KOPT-K1 (cell line): Measurements from ENCODE around the gene NUP214.
"Not testable (repeated sequence)": the region's sequence is repeated elsewhere in the genome, so short reads cannot be mapped to it uniquely, and the experiment has no call there.

Source experiments
- H3K27ac ChIP-seq: fragments of 200-600 bp; sonication (generic); 2 replicates; pipeline ENCODE4 v1.5.1; 2016; ENCODE audit warnings: antibody characterized with exemption, mild to moderate bottlenecking, low read depth, low read length; ENCODE audit not compliant: poor library complexity, severe bottlenecking
- H3K36me3 ChIP-seq: fragments of 200-600 bp; sonication (generic); 2 replicates; pipeline ENCODE4 v1.5.1; 2017; ENCODE audit warnings: antibody characterized with exemption, mild to moderate bottlenecking, low read length, moderate library complexity; ENCODE audit not compliant: insufficient read depth
- H3K9me3 ChIP-seq: fragments of 200-600 bp; sonication (generic); 2 replicates; pipeline ENCODE4 v1.5.1; 2017; ENCODE audit warnings: antibody characterized with exemption, low read length, mild to moderate bottlenecking; ENCODE audit not compliant: insufficient read depth, poor library complexity, severe bottlenecking

Gene NUP214

DNA sequence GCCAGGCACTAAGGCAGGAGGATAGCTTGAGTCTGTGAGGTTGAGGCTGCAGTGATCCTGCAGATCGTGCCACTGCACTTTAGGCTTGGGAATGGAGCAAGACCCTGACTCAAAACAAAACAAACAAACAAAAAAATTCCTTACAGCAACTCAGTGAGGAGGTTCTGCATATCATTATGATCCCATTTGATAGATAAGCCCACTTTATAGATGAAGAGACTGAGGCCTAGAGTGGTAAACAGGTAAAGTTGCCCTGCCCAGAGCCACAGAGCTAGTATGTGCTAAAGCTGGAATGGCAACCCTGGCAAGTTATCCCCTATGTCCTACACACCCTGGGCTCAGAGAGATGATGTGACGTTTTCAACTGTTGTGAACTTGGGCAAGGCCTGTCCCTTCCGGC is 21.9 kb upstream of the NUP214 start:
- Histone ChIP-seq H3K27ac (no peak overlapping the region), H3K36me3 (no peaks in the 10 kb centered on the region), H3K9me3 (no peaks in the 10 kb centered on the region)

DNA sequence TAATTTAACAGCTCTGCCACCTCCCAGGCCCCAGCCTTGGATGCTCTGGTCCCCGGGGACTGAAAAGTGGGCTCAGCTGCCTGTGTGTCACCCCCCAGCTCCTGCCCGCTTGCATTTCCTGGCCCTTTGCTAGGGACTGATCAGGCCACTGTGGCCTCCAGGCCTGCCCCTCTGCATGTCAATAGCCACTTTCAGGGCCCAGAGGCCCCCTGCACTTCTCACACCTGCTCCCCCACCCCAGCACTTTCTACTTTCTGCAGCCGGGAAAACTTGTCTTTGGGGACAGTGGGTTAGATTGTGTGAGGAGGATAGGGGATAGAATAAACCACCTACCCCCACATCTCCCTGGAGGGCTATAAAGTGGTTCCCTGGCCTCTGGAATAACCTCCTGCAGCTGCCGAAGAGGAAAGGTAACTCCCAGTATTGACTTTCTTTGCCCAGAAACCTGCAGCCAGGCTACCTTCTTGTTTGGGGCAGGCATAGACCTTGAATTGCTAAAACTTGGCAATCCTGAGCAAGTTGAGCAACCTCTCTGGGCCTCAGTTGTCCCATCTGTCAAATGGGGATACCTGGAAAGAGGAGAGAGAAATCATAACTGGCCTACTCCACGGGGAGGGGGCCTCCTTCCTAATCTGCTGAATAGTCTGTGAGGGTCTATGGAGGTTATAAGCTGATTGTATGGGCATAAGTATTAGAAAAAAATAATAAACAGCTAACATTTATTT is 21.2 kb upstream of the NUP214 start:
- Histone ChIP-seq H3K27ac (no peak overlapping the region), H3K9me3 (no peaks in the 10 kb centered on the region), H3K36me3 (no peaks in the 10 kb centered on the region)

GRCh38 chr9:131105952-131106351 is 19.4 kb upstream of the NUP214 start:
- Histone ChIP-seq H3K9me3 (no peaks in the 10 kb centered on the region), H3K27ac (no peak overlapping the region), H3K36me3 (no peaks in the 10 kb centered on the region)

- Histone ChIP-seq H3K36me3 (no peaks in the 10 kb centered on the region), H3K9me3 (no peaks in the 10 kb centered on the region), H3K27ac (no peak overlapping the region)
Measured at GRCh38 chr9:131107760-131108159, 17.6 kb upstream of the NUP214 start.

GRCh38 chr9:131111186-131111853 is 14.1 kb upstream of the NUP214 start:
- no peaks in the 10 kb centered on the region for H3K36me3 ChIP-seq
- H3K9me3 ChIP-seq = no peaks in the 10 kb centered on the region
- H3K27ac ChIP-seq = no peak overlapping the region

DNA sequence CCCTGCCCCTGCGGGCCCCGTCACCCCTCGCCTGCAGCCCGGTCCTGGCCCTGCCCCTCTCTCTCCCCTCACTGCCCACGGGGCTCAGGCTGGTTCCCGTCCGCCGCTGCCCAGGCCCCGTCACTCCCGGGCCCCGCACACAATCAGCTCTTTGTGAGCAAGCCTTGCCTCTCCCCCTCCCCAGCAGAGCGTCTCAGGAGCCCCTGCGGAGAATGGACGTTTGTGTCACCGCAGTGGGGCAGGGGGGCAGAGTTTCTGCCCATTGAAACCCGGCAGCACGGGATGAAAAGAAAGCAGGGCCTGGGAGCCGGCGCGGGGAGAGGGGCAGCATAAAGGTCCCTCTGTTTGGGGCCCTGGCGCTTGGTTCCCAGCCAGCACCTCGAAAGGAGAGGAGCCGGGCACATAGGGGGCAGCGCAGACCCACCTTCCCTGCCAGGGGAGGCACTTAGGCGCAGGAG is 13.5 kb upstream of the NUP214 start:
- H3K36me3 ChIP-seq = no peaks in the 10 kb centered on the region
- H3K9me3 ChIP-seq = no peaks in the 10 kb centered on the region
- no peak overlapping the region for H3K27ac ChIP-seq

DNA sequence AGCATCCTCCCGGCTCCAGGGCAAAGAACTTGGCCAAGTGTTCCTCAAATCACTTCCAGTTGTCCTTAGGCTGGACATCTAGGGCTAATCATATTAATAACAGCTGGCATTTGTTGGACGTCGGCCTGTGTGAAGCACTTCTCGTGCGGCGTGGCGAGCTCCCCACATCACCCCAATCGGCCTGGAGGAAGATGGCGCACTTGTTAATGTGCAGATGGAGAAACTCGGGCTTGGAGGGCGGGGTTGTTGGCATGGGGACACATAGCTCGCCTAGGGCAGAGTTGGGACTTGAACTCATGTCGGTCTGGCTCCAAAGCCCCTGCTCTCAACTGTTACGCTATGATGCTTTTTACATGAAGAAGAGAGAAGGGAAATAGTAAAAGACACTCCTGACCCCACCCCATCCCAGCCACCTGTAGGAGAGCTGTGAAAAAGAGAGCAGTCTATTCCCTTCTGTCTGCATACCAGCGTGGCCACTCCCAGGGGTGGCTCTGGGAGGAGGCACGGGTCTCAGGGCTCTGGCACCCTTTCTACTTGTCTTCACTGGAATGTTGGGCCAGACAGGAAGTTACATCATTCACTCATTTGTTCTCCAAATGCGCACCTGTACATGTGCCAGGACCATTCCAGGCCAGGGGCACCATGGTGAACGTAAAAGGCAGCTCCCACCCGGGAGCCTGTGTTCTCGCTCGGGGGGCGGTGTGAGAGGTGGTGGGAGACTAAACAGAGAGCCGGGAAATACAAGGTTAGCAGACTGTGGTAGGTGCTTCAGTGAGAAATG is 12.8 kb upstream of the NUP214 start:
- no peaks in the 10 kb centered on the region for H3K9me3 ChIP-seq
- no peak overlapping the region for H3K27ac ChIP-seq

DNA sequence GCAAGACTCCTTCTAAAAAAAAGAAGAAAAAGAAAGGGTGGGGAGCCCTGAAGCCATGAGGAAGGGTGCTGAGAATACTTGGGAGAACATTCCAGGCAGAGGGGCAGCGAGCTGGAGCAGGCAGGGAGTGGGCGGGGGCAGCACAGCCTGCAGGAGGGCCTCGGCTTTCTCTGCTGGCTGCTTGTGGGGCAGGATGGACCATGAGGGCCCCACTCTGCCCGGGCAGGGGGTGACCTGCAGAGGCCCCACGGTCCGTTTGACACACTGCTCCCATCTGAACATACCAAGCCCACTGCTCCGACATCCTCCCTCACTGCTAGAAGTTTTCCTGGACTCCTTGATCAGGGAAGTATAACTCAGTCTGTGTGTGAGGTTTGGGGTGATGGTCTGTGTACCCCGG is 11.7 kb upstream of the NUP214 start:
- Histone ChIP-seq H3K9me3 (no peaks in the 10 kb centered on the region), H3K27ac (no peak overlapping the region)

More for the DNA sequence above, 12.8 kb upstream of the NUP214 start:
- H3K36me3 ChIP-seq = no peaks in the 10 kb centered on the region

DNA sequence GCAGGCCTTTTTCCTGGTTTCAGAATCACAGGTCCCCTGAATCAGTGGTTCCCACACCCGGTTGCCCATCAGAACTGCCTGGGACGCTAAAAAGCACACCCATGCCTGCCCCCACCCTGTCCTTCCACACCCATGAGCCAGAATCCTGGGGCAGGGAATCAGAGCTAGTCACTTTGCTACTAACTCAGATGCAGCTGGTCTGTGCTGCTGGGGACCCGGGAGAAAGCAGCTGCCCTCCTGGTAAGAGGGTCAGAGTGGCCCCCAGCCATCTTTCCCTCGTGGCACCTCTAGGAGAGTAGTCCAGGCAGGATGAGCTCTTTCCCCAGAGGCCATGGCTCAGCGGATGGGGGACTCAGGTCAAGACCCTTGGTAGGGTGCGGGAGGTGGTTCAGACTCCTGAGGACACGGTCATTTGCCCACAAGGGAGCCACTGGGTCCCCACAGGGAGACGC is 11.3 kb upstream of the NUP214 start:
- Histone ChIP-seq H3K9me3 (no peaks in the 10 kb centered on the region), H3K36me3 (no peaks in the 10 kb centered on the region), H3K27ac (no peak overlapping the region)

More for the DNA sequence above, 11.7 kb upstream of the NUP214 start:
- no peaks in the 10 kb centered on the region for H3K36me3 ChIP-seq

DNA sequence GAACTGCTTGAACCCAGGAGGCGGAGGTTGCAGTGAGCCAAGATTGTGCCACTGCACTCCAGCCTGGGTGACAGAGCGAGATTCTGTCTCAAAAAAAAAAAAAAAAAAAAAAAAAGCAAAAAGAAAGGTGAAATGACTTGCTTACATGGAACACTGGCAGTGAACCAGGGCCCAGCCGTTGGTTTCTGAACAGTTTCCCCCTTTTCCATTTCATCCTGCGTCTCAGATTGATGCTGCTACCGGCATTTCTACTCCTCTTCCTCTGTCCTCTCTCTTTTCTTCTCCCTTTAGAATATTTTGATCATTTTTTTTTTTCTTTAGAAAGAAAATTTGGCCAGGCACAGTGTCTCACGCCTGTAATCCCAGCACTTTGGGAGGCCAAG is 10.0 kb upstream of the NUP214 start:
- H3K9me3 ChIP-seq, H3K36me3 ChIP-seq, H3K27ac ChIP-seq: not testable (repeated sequence)

GRCh38 chr9:131116281-131117120 is 8.9 kb upstream of the NUP214 start:
- Histone ChIP-seq H3K36me3 (no peaks in the 10 kb centered on the region), H3K9me3 (no peaks in the 10 kb centered on the region), H3K27ac (no peak overlapping the region)

GRCh38 chr9:131117121-131117761 is 8.1 kb upstream of the NUP214 start:
- Histone ChIP-seq H3K36me3 (no peaks in the 10 kb centered on the region), H3K27ac (no peak overlapping the region), H3K9me3 (no peaks in the 10 kb centered on the region)

DNA sequence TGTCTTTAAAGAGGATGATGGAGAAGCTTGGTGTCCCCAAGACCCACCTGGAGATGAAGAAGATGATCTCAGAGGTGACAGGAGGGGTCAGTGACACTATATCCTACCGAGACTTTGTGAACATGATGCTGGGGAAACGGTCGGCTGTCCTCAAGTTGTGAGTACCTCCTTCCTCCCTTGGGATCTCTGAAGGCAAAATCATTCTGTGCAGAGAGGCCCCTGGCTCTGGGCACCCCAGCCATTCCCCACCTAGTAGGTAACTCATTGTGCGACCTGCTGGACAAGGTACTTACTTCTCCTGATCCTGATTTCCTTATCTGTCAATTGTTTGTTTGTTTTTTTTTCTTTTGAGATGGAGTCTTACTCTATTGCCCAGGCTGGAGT is 7.6 kb upstream of the NUP214 start:
- Histone ChIP-seq H3K36me3 (no peaks in the 10 kb centered on the region), H3K9me3 (no peaks in the 10 kb centered on the region), H3K27ac (no peak overlapping the region)

DNA sequence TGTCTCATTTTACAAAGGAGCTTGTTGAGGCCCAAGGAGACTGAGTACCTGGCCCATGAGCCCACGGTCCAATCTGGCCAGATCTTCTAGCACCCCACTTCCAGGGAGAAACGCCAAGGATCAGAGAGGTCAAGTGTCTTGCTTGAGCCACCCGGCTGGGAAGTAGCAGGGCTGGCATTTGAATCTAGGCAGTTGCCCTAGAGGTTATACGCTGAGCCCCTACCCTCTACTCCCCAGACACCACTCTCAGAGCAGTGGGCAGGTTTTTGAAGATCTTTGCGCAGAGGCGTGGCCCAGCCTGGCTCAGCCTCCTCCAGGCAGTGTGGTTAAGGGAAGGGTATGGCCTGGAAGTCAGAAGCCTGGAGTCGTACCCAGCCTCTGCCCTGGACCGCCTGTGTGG is 5.8 kb upstream of the NUP214 start:
- Histone ChIP-seq H3K36me3 (no peaks in the 10 kb centered on the region), H3K9me3 (no peaks in the 10 kb centered on the region), H3K27ac (no peak overlapping the region)
